ENCODE measurements around the gene ADK. TPM values are rescaled to one million over a fixed set of nuclear protein-coding genes. Genes with fewer than 3 reads are reported as not detected.
A peak's percentile ranks its signal among the peaks of the same experiment; 100 is the strongest.

The ADK gene
- total RNA-seq, 1 donor from 2014 or later = 47.0 TPM

DNA sequence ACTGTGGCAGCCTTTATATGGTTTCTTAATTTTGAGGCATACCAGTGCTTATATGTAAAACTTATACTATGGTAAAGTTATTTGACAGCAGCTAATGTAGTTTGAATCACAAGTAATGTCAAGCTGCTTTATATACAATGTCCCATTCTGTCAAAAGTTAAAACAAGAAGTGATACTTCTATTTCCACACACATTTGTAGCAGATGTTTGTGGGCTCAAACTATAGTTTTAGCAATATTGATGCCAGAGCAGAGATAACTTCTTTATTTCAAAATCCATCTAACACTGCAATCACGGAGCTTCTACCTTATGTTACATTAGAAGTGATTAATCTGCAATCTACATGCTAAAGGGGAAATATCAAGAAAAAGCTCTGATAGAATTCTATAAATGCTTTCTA is 149.6 kb downstream of the ADK start:
- TF ChIP-seq CTCF (IDR thresholded peaks at IDR 0.05) = no peak
- no peak for DNase-seq (ENCODE audit: extremely low spot score, unreplicated experiment)
- no peaks in the 10 kb centered on the region for H3K9me3 Mint-ChIP-seq (ENCODE audit: unreplicated experiment)
- peaks cover 15% of the 10 kb centered on the region for H3K4me1 Mint-ChIP-seq (ENCODE audit: unreplicated experiment)
- no peak overlapping the region for H3K4me3 Mint-ChIP-seq (ENCODE audit: unreplicated experiment)
- no peak overlapping the region for H3K27ac Mint-ChIP-seq (ENCODE audit: unreplicated experiment)
- no peaks in the 10 kb centered on the region for H3K27me3 Mint-ChIP-seq (ENCODE audit: unreplicated experiment)
- H3K36me3 Mint-ChIP-seq (ENCODE audit: unreplicated experiment) = peaks cover 2% of the 10 kb centered on the region

GRCh38 chr10:74305730-74306129 is 154.7 kb downstream of the ADK start:
- Mint-ChIP-seq H3K4me1 (ENCODE audit: unreplicated experiment) (peaks cover 34% of the 10 kb centered on the region), H3K4me3 (ENCODE audit: unreplicated experiment) (no peak overlapping the region), H3K36me3 (ENCODE audit: unreplicated experiment) (peaks cover 4% of the 10 kb centered on the region), H3K27me3 (ENCODE audit: unreplicated experiment) (no peaks in the 10 kb centered on the region), H3K27ac (ENCODE audit: unreplicated experiment) (no peak overlapping the region), H3K9me3 (ENCODE audit: unreplicated experiment) (peaks cover 3% of the 10 kb centered on the region)
- TF ChIP-seq CTCF (IDR thresholded peaks at IDR 0.05) = no peak
- DNase-seq (ENCODE audit: extremely low spot score, unreplicated experiment) = no peak

DNA sequence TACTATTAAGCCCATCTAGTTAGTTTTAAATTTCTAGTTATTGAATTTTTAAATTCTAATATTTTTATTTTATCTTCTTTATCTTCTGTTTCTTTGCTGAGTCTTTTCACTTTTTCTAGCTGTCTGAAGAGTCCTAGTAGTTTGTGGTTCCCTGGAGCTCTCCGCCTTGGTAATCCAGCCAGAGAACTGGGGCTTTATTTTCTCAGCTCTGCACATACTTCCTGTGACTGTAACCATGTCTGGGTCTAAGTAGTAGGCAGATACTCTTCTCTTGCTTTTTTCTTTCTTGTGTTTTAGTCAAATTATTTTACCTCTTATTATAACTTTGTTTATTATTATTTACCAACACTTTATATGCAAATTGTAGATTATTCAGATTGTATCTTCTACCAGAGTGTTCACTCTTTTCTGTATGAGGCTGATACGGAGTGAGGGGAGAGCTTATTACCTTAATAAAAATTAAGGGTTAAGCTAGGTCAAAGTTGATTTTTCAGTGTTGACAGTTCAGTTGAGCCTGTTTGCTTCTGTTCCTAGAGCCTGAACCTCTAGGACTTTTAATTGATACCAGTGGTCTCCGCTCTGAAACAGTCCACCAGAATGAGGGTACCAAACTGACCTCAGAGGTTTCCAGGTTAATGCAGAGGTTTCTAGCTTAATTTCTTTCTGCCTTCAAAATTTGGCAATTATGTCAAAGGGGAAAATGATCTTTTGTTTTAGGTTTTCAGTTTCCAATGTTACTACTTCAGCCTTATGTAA is 155.4 kb downstream of the ADK start:
- no peak for DNase-seq (ENCODE audit: extremely low spot score, unreplicated experiment)
- Mint-ChIP-seq H3K27ac (ENCODE audit: unreplicated experiment) (no peak overlapping the region), H3K27me3 (ENCODE audit: unreplicated experiment) (no peaks in the 10 kb centered on the region), H3K9me3 (ENCODE audit: unreplicated experiment) (peaks cover 3% of the 10 kb centered on the region), H3K36me3 (ENCODE audit: unreplicated experiment) (peaks cover 4% of the 10 kb centered on the region), H3K4me1 (ENCODE audit: unreplicated experiment) (peaks cover 38% of the 10 kb centered on the region), H3K4me3 (ENCODE audit: unreplicated experiment) (no peak overlapping the region)
- TF ChIP-seq CTCF (IDR thresholded peaks at IDR 0.05) = no peak

DNA sequence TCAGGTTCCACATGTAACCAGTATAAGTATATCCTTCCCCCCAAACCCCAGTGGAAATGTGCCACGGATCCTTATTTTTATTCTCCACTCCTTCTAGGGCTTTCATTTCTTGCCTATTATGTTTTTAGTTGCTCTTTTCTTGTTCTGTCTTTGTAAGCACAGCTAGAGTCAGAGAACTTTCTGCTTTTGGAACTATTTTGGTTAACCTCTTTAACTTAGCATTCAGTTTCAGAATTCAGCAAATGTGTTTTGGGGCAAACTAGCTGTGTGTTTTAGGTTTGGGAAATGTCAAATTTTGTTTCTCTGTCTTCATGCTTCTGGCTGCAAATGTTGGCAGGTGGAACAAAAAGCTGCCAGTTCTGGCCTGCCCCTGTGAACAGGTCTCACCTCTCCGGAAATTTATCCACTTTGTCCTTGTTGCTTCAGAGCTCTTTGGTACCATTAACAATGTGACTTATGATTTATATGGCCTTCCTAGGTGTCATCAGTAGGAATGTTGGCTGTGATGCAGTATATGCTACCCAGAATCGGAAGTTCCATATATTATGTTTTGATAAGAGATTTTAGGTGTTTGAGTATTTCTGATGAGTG is 156.1 kb downstream of the ADK start:
- no peak for TF ChIP-seq CTCF (IDR thresholded peaks at IDR 0.05)
- Mint-ChIP-seq H3K27me3 (ENCODE audit: unreplicated experiment) (no peaks in the 10 kb centered on the region), H3K27ac (ENCODE audit: unreplicated experiment) (peak overlapping the region; percentile 20), H3K36me3 (ENCODE audit: unreplicated experiment) (peaks cover 4% of the 10 kb centered on the region), H3K4me1 (ENCODE audit: unreplicated experiment) (peaks cover 38% of the 10 kb centered on the region), H3K4me3 (ENCODE audit: unreplicated experiment) (no peak overlapping the region), H3K9me3 (ENCODE audit: unreplicated experiment) (peaks cover 3% of the 10 kb centered on the region)
- DNase-seq (ENCODE audit: extremely low spot score, unreplicated experiment) = no peak

- no peak for DNase-seq (ENCODE audit: extremely low spot score, unreplicated experiment)
- Mint-ChIP-seq H3K27ac (ENCODE audit: unreplicated experiment) (peak overlapping the region; percentile 57), H3K9me3 (ENCODE audit: unreplicated experiment) (peaks cover 3% of the 10 kb centered on the region), H3K36me3 (ENCODE audit: unreplicated experiment) (peaks cover 4% of the 10 kb centered on the region), H3K4me3 (ENCODE audit: unreplicated experiment) (no peak overlapping the region), H3K4me1 (ENCODE audit: unreplicated experiment) (peaks cover 45% of the 10 kb centered on the region), H3K27me3 (ENCODE audit: unreplicated experiment) (no peaks in the 10 kb centered on the region)
- TF ChIP-seq CTCF (IDR thresholded peaks at IDR 0.05) = no peak
Observed at GRCh38 chr10:74310652-74311257, 159.7 kb downstream of the ADK start.
